Effector CD8-positive, alpha-beta T cell (primary cell): Measurements from ENCODE around the gene PSMB1.
"Not testable (repeated sequence)": the region's sequence is repeated elsewhere in the genome, so short reads cannot be mapped to it uniquely, and the experiment has no call there.

Experiments
- DNase-seq: peaks from one replicate; lab custom pipeline; 2025; lab: John Stamatoyannopoulos, UW

Gene PSMB1

GRCh38 chr6:170535004-170535403 lies 18.1 kb downstream of the PSMB1 start:
- no peak for DNase-seq

GRCh38 chr6:170533792-170534191 lies 19.3 kb downstream of the PSMB1 start:
- no peak for DNase-seq

- no peak for DNase-seq
These were observed 20.1 kb downstream of the PSMB1 start for GRCh38 chr6:170532867-170533488.

DNA sequence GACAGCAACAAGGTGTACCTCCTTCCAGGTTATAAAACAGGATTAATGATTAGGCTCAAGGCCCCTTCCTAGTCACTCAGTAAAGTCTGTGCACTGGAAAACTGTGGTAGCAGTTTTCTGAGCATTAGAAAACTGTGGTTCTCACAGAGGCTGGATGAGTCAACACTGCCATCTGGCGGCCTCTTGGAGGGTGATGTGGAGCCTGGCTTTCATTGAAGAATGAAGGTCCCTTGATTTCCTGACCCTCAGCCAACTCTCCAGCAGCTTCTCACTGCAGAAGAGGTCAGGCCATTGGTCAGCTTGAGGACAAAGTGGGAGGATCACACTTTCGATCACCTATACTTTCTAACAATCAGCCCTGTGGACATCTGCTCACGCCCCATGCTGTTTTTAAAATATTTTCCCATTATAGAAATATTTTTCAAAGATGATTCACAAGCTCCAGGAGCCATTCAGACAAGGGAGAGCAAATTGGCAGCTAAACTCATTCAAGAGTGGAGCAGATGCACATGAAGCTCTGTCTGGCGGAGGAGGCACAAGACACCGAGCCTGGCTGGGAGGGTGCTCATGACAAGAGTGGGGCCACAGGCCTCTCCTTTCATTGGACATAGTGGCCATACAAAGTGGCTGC lies 23.2 kb downstream of the PSMB1 start:
- DNase-seq = peak; percentile 52

DNA sequence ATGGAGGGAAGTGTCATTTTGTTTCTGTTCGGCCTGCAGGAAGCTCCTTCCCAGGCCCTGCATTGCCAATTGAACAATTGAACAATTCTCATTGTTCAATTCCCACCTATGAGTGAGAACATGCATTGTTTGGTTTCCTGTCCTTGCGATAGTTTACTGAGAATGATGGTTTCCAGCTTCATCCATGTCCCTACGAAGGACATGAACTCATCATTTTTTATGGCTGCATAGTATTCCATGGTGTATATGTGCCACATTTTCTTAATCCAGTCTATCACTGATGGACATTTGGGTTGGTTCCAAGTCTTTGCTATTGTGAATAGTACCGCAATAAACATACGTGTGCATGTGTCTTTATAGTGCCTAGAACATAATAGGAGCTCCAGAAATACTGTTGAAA lies 25.1 kb downstream of the PSMB1 start:
- DNase-seq = not testable (repeated sequence)

DNA sequence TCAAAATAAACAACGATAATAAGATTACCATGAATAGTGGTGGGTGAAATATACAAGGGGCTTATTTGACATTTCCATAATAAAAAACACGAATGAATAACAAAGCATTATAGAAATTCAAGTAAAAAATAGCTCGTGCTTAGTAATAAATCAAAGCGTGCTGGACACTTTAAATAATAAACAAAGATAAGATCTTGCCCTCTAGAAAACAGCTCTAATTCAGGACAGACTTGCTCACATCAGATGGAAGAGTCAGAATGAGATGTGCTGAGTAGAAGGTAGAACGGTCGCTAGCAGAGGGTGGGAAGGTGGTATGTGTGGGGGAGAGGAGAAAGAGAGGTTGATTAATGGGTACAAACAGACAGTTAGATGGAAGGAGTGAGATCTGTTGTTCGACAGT lies 27.3 kb downstream of the PSMB1 start:
- DNase-seq = no peak

DNA sequence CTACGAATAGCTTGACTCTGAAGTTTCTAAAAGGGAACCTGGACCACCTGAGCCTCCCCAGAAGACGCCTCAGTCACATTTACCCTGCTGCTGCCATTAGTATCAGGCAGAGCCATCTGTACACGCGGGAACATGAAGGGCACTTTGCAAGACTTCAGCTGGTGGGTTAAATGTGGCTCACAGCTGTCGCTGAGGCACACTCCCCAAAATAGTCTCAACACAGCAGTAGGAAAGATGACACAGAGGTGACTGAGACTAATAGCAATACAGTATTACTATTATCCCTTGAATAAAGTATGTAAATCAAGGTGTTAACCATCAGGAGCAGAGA lies 29.0 kb downstream of the PSMB1 start:
- DNase-seq = no peak

GRCh38 chr6:170523256-170524171 lies 29.6 kb downstream of the PSMB1 start:
- DNase-seq = no peak

DNA sequence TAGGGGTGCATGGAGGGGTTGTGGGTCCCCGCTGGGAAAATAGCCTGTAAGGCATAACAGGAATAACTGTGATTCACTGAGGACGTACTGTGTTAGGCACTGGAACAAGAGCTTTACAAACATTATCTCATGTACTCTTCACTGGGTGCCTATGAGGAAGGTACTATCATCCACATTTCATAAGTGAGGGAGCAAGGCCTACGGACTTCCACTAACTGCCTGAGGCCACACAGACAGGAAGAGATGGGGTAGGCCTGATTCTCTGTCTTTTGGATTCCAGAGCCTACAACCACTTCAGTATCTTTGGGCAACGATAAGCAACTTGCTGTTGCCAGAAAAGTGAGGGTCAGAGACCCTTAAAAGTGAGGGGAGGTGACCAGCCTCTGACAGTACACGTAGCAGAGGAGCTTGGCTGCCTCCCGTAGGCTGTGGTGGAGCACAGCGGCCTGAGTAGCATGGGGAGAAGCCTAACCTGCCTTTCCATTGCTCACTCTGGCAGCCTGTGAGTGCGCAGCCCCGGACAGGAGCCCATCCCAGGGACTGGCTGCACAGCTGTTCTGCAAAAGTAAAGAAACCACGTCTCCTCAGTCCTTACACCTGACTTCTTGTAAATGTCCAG lies 30.4 kb downstream of the PSMB1 start:
- no peak for DNase-seq

DNA sequence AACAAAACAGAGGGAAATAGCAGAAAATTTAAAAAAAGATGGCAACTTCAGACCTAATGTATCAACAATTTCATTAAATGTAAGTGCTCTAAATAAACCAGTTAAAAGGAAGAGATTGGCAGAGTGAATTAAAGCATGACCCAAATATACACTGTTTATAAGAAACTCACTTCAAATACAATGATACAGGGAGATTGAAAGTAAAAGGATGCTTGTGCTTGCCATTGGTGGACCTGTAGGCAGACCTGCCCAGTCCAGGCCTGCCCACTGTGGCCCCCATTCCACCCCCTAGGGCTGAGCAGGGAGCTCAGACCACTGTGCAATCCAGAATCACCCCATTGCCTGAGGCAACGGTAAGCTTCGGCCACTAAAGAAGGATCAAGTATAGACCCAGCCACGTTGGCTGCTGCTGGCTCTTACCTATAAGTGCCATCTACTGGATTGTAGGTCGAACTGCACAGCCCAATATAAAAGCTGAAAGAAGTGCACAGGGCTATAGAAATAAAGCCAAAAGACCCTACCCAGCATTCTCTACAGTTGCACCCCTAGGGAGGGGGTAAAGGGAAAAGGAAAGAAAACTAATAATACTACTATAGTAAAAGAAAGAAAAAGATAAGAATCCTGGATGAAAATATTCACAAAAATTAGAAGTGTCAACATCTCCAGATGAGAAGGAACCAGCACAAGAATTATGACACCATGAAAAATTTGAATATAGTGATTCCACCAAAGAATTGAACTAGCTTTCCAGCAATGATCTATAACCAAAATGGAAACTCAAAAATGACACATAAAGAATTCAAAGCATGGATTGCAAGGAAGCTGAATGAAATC lies 36.1 kb downstream of the PSMB1 start:
- peak; percentile 10 for DNase-seq

- DNase-seq = no peak
These were observed 38.2 kb downstream of the PSMB1 start for GRCh38 chr6:170514908-170515307.

DNA sequence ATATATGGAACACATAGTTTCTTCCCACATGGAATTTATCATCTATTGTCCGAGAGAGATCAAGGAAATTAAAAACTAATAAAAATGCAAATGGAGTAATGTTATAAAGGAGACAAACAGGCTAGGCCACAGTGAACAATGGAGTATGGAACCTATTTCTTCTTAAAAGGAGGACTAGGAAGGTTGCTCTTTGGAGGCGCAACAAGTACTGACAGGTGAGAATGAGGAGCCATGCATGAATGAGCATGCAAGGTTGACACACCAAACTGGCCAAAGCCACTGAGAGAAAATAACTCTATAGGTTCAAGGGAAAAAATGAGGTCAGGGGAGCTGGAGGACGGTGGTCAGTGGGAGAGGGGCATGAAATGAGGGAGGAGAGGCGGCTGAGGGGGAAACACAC lies 40.9 kb downstream of the PSMB1 start:
- no peak for DNase-seq

DNA sequence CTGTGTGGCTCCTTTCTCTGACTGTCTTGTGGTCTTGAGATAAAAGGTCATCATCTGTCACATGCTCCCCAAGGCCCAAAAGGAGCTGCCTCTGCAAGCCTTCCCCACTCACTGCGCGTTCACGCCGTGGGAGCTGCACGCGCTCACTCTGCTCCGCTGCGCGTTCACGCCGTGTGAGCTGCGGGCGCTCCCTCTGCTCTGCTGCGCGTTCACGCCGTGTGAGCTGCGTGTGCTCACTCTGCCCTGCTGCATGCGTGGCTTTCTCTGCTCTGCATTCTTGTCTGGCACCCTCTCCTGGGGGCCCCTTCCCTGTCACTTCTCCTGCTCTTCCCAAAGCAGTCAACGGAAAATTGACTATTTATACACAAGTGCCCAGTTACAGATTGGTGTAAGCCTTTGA lies 42.5 kb downstream of the PSMB1 start:
- DNase-seq = no peak

- DNase-seq = no peak
These were observed 43.4 kb downstream of the PSMB1 start for GRCh38 chr6:170509723-170510018.

- DNase-seq = not testable (repeated sequence)
These were observed 44.0 kb downstream of the PSMB1 start for GRCh38 chr6:170508892-170509722.

GRCh38 chr6:170508275-170508674 lies 44.8 kb downstream of the PSMB1 start:
- not testable (repeated sequence) for DNase-seq

- not testable (repeated sequence) for DNase-seq
These were observed 45.4 kb downstream of the PSMB1 start for GRCh38 chr6:170507728-170508127.

- no peak for DNase-seq
These were observed 46.7 kb downstream of the PSMB1 start for GRCh38 chr6:170506446-170506845.

GRCh38 chr6:170505306-170505705 lies 47.8 kb downstream of the PSMB1 start:
- DNase-seq = no peak

DNA sequence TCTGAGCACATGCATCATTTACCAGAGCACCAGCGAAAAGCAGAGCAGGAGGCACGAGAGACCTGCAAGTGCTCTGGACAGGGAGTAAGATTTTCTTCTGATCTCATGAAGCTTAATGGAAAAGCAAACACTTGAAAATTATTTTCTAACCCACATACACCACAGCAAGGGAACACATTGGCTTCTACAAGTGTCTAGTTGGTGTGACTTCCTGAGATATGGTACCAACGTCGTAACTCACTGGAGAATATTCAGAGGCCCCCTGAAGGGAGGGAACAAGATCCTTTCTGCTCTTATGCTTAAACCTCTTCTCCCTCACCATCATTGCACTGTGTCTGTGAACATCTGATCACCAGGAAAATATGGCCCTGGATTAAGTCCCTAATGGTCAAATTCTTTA lies 48.6 kb downstream of the PSMB1 start:
- no peak for DNase-seq

GRCh38 chr6:170503414-170503761 lies 49.7 kb downstream of the PSMB1 start:
- DNase-seq = no peak
